HepG2 (cell line): ENCODE measurements around the gene COPS6. TPM values are rescaled to one million over a fixed set of nuclear protein-coding genes. Genes with fewer than 3 reads are reported as not detected.

Source experiments
- ATF4 ChIP-seq, 2 experiments: fragments of 450-650 bp in 1 of 2; sonication (generic) in 1 of 2; formaldehyde crosslinking; IDR thresholded peaks; 2 replicates each; pipeline versions ENCODE4 v1.5.0 to v1.8.0; 2020 to 2022; ENCODE audit warnings: mild to moderate bottlenecking in 1 of 2, missing genetic modification reagents in 1 of 2
- BRD4 ChIP-seq: sonication (generic); formaldehyde crosslinking; IDR thresholded peaks from 2 replicates; pipeline ENCODE4 v1.4.0; 2020; ENCODE audit warnings: missing genetic modification reagents
- EED ChIP-seq: sonication (generic); formaldehyde crosslinking; IDR thresholded peaks from 2 replicates; pipeline ENCODE4 v1.5.0; 2020; ENCODE audit warnings: mild to moderate bottlenecking, missing genetic modification reagents
- ERF ChIP-seq: IDR thresholded peaks from 2 replicates; pipeline ENCODE4 v1.6.1; 2018; ENCODE audit warnings: missing biosample characterization, missing genetic modification reagents
- JUN ChIP-seq: sonication (generic); formaldehyde crosslinking; IDR thresholded peaks from 2 replicates; pipeline ENCODE4 v1.4.0; 2020; ENCODE audit warnings: mild to moderate bottlenecking, missing genetic modification reagents
- RXRB ChIP-seq: IDR thresholded peaks from 2 replicates; pipeline ENCODE4 v1.6.1; 2016; ENCODE audit warnings: borderline replicate concordance, missing genetic modification reagents, missing compliant biosample characterization
- SOX5 ChIP-seq: IDR thresholded peaks from 2 replicates; pipeline ENCODE4 v1.6.1; 2016; ENCODE audit warnings: borderline replicate concordance
- SRF ChIP-seq: IDR thresholded peaks from 2 replicates; pipeline ENCODE4 v1.6.1; 2011; ENCODE audit warnings: mild to moderate bottlenecking, low read depth, low read length, moderate library complexity
- THRA ChIP-seq: sonication (generic); formaldehyde crosslinking; IDR thresholded peaks from 2 replicates; pipeline ENCODE4 v1.4.0; 2020; ENCODE audit warnings: missing genetic modification reagents, borderline replicate concordance
- ZNF451 ChIP-seq: sonication (generic); formaldehyde crosslinking; IDR thresholded peaks from 2 replicates; pipeline ENCODE4 v1.5.0; 2020; ENCODE audit warnings: mild to moderate bottlenecking, missing genetic modification reagents
- ZNF468 ChIP-seq: sonication (generic); formaldehyde crosslinking; IDR thresholded peaks from 2 replicates; pipeline ENCODE4 v1.8.0; 2022; ENCODE audit warnings: mild to moderate bottlenecking, moderate library complexity, missing genetic modification reagents
- ZNF547 ChIP-seq: sonication (generic); formaldehyde crosslinking; IDR thresholded peaks from 2 replicates; pipeline ENCODE4 v1.5.1; 2020; ENCODE audit warnings: mild to moderate bottlenecking, missing genetic modification reagents
- ZNF607 ChIP-seq: sonication (generic); formaldehyde crosslinking; IDR thresholded peaks from 2 replicates; pipeline ENCODE4 v1.5.1; 2020; ENCODE audit warnings: missing genetic modification reagents, mild to moderate bottlenecking, borderline replicate concordance
- ZNF766 ChIP-seq: sonication (generic); formaldehyde crosslinking; IDR thresholded peaks from 2 replicates; pipeline ENCODE4 v1.5.0; 2020; ENCODE audit warnings: missing genetic modification reagents, borderline replicate concordance
- ZNF775 ChIP-seq: sonication (generic); formaldehyde crosslinking; IDR thresholded peaks from 2 replicates; pipeline ENCODE4 v1.4.0; 2020; ENCODE audit warnings: missing genetic modification reagents, mild to moderate bottlenecking, moderate library complexity, borderline replicate concordance
- ZNF83 ChIP-seq: sonication (generic); formaldehyde crosslinking; IDR thresholded peaks from 2 replicates; pipeline ENCODE4 v1.4.0; 2020; ENCODE audit warnings: missing genetic modification reagents, mild to moderate bottlenecking, borderline replicate concordance
- polyA plus RNA-seq, 8 experiments: library from polyadenylated mRNA; depleted of rRNA in 3 of 8; stranded (reverse) in 7 of 8; unstranded in 1 of 8; fragments of >200 nt; fragmentation: Illumina TruSeq in 4 of 8; extraction: Trizol in 4 of 8; gene quantifications; 2 replicates each; pipeline versions ENCODE4 v1.2.1 to v1.2.3, GENCODE V29; 2011 to 2016; ENCODE audit warnings: low read depth in 4 of 8, missing spikeins in 1 of 8, mixed read lengths in 1 of 8; ENCODE audit not compliant: insufficient read depth in 1 of 8
- total RNA-seq, 5 experiments: library from RNA; depleted of rRNA; stranded (reverse); fragments of >200 nt; fragmentation: Illumina TruSeq; extraction: Trizol; gene quantifications; 2 replicates each; pipeline ENCODE4 v1.2.3, GENCODE V29; 2016; ENCODE audit warnings: low read depth in 1 of 5
- TF ChIP-seq, protein P1 (sequence below): sonication (generic); formaldehyde crosslinking; IDR thresholded peaks from 2 replicates; pipeline ENCODE4 v1.8.0; 2022; ENCODE audit warnings: low read depth, missing genetic modification reagents
- TF ChIP-seq, protein P2 (sequence below): IDR thresholded peaks from 2 replicates; pipeline ENCODE4 v1.6.1; 2018; ENCODE audit warnings: missing genetic modification reagents
- TF ChIP-seq, protein P3 (sequence below): sonication (generic); formaldehyde crosslinking; IDR thresholded peaks from 2 replicates; pipeline ENCODE4 v1.4.0; 2020; ENCODE audit warnings: mild to moderate bottlenecking, low read depth, missing genetic modification reagents

Gene COPS6
- total and polyA plus RNA-seq, 2 of the 13 experiments (the other 11 are each of a cell fraction or from before 2014, with no cell fraction given): 33.4 to 117 TPM

GRCh38 chr7:100088621-100089457 is at the start of gene COPS6 (continued):
- peak; percentile 41; the same call in 1 of the 2 replicates for TF ChIP-seq ZNF775 (CRISPR knock-in tag)
- TF ChIP-seq ZNF607 (CRISPR knock-in tag): peak; percentile 99
- peak; percentile 69 for TF ChIP-seq RXRB (CRISPR knock-in tag)
- TF ChIP-seq, protein P1, sequence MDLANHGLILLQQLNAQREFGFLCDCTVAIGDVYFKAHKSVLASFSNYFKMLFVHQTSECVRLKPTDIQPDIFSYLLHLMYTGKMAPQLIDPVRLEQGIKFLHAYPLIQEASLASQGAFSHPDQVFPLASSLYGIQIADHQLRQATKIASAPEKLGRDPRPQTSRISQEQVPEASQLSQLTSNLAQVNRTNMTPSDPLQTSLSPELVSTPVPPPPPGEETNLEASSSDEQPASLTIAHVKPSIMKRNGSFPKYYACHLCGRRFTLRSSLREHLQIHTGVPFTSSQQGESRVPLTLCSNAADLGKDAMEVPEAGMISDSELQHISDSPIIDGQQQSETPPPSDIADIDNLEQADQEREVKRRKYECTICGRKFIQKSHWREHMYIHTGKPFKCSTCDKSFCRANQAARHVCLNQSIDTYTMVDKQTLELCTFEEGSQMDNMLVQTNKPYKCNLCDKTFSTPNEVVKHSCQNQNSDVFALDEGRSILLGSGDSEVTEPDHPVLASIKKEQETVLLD (CRISPR knock-in tag): peak; percentile 97
- TF ChIP-seq ZNF547: peak; percentile 98
- peak; percentile 92; the same call in 1 of the 2 replicates for TF ChIP-seq ZNF451
- TF ChIP-seq ZNF766 (CRISPR knock-in tag): 0 out of 2 replicates have a peak, but pooled peaks have one; percentile 84
- TF ChIP-seq SOX5 (CRISPR knock-in tag): peak; percentile 41; the same call in 1 of the 2 replicates
- TF ChIP-seq ZNF83: peak; percentile 87; the same call in 1 of the 2 replicates
- no peak for TF ChIP-seq SRF
- TF ChIP-seq JUN (CRISPR knock-in tag): peak; percentile 87
- 0 out of 2 replicates have a peak, but pooled peaks have one; percentile 25 for TF ChIP-seq BRD4 (CRISPR knock-in tag)
- peak in 1 of 2 experiments; percentile 67; a peak in 1 of 4 replicates for TF ChIP-seq ATF4 (CRISPR knock-in tag; IDR thresholded peaks at IDR 0.05)
- TF ChIP-seq, protein P2, sequence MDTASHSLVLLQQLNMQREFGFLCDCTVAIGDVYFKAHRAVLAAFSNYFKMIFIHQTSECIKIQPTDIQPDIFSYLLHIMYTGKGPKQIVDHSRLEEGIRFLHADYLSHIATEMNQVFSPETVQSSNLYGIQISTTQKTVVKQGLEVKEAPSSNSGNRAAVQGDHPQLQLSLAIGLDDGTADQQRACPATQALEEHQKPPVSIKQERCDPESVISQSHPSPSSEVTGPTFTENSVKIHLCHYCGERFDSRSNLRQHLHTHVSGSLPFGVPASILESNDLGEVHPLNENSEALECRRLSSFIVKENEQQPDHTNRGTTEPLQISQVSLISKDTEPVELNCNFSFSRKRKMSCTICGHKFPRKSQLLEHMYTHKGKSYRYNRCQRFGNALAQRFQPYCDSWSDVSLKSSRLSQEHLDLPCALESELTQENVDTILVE (CRISPR knock-in tag): peak; percentile 80; the same call in 1 of the 2 replicates
- TF ChIP-seq THRA (CRISPR knock-in tag): peak; percentile 53; the same call in 1 of the 2 replicates
- TF ChIP-seq ZNF468: peak; percentile 77; the same call in 1 of the 2 replicates
- TF ChIP-seq EED (CRISPR knock-in tag): peak; percentile 76
- peak; percentile 98 for TF ChIP-seq ERF (CRISPR knock-in tag)
- TF ChIP-seq, protein P3, sequence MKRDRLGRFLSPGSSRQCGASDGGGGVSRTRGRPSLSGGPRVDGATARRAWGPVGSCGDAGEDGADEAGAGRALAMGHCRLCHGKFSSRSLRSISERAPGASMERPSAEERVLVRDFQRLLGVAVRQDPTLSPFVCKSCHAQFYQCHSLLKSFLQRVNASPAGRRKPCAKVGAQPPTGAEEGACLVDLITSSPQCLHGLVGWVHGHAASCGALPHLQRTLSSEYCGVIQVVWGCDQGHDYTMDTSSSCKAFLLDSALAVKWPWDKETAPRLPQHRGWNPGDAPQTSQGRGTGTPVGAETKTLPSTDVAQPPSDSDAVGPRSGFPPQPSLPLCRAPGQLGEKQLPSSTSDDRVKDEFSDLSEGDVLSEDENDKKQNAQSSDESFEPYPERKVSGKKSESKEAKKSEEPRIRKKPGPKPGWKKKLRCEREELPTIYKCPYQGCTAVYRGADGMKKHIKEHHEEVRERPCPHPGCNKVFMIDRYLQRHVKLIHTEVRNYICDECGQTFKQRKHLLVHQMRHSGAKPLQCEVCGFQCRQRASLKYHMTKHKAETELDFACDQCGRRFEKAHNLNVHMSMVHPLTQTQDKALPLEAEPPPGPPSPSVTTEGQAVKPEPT: peak; percentile 87; the same call in 1 of the 2 replicates
